SU-DHL-6 (cell line): Measurements from ENCODE around the gene PI4K2B.

Experiments used
- CTCF ChIP-seq: fragments of 200-600 bp; sonication (generic); IDR thresholded peaks from one replicate; pipeline ENCODE4 v1.5.1; 2017; ENCODE audit warnings: antibody characterized with exemption, mild to moderate bottlenecking, low read length, moderate library complexity; ENCODE audit not compliant: insufficient read depth, poor library complexity, severe bottlenecking
- EZH2phosphoT487 ChIP-seq: fragments of 200-600 bp; sonication (generic), shearing (Covaris generic); conservative IDR thresholded peaks from 2 replicates; pipeline ENCODE4 v1.6.1; 2018; ENCODE audit warnings: mild to moderate bottlenecking, antibody characterized with exemption, low read length, moderate library complexity, mixed read lengths

- TF ChIP-seq CTCF (no peak), EZH2phosphoT487 (no peak)
Observed at GRCh38 chr4:25302626-25303025, 68.8 kb downstream of the PI4K2B start.
